ENCODE data around the gene DIS3L2.

- no peak for TF ChIP-seq CTCF (IDR thresholded peaks at IDR 0.05)
- TF ChIP-seq POLR2A (IDR thresholded peaks at IDR 0.05) = no peak
These were observed 208.9 kb downstream of the DIS3L2 start for GRCh38 chr2:232170396-232170795.
